Nephron (organoid): ENCODE measurements around the gene CCDC24.

ENCODE experiments used
- H3K27ac Mint-ChIP-seq, 3 experiments: 2 replicates each; pipeline ENCODE4 v1.8.0; 2020; ENCODE audit warnings: mixed read lengths in 3 of 3, mild to moderate bottlenecking in 2 of 3, moderate library complexity in 1 of 3
- H3K27me3 Mint-ChIP-seq: 2 replicates; pipeline ENCODE4 v1.8.0; 2021; ENCODE audit warnings: low read depth, mild to moderate bottlenecking, moderate library complexity, mixed read lengths
- H3K36me3 Mint-ChIP-seq: 2 replicates; pipeline ENCODE4 v1.8.0; 2020; ENCODE audit warnings: low read depth, mixed read lengths
- H3K4me1 Mint-ChIP-seq: 2 replicates; pipeline ENCODE4 v1.8.0; 2020; ENCODE audit warnings: mixed read lengths
- H3K4me3 Mint-ChIP-seq, 3 experiments: 2 replicates each; pipeline ENCODE4 v1.8.0; 2020; ENCODE audit warnings: mild to moderate bottlenecking in 3 of 3, mixed read lengths in 3 of 3, moderate library complexity in 2 of 3
- H3K9me3 Mint-ChIP-seq: 2 replicates; pipeline ENCODE4 v1.8.0; 2020; ENCODE audit warnings: mixed read lengths
- TF ChIP-seq, protein P1 (sequence below), 3 experiments: fragments of 200-600 bp; sonication (generic); IDR thresholded peaks; one replicate each; pipeline ENCODE4 v1.5.0; 2021; ENCODE audit warnings: antibody characterized with exemption in 3 of 3; ENCODE audit not compliant: unreplicated experiment in 3 of 3

Gene CCDC24

DNA sequence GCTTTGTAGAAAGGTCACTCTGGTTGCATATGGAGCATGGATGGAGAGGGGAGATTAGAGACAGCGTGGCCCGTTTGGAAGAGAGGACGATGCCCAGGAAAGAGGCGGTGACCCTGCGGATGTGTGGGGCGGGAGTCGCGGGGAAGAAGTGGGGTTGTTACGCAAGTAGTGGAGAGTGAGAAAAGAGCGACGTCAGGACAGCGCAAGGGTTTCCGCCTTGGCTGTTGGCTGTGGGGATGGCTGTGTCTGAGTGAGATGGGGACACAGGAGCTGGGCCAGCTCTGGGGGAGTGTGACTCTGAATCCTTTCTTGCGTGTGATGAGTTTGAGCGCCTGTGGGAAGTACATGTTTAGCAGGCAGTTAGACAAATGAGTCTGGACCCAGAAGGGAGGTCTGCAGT, 8.6 kb upstream of the CCDC24 start:
- Mint-ChIP-seq H3K9me3 (no peaks in the 10 kb centered on the region), H3K27ac (peak overlapping the region in 2 of 3 experiments; percentile 9 to 79), H3K27me3 (no peaks in the 10 kb centered on the region), H3K4me1 (peaks cover 38% of the 10 kb centered on the region), H3K4me3 (peak overlapping the region in 2 of 3 experiments; percentile 17 to 58), H3K36me3 (peaks cover 40% of the 10 kb centered on the region)
- TF ChIP-seq, protein P1, sequence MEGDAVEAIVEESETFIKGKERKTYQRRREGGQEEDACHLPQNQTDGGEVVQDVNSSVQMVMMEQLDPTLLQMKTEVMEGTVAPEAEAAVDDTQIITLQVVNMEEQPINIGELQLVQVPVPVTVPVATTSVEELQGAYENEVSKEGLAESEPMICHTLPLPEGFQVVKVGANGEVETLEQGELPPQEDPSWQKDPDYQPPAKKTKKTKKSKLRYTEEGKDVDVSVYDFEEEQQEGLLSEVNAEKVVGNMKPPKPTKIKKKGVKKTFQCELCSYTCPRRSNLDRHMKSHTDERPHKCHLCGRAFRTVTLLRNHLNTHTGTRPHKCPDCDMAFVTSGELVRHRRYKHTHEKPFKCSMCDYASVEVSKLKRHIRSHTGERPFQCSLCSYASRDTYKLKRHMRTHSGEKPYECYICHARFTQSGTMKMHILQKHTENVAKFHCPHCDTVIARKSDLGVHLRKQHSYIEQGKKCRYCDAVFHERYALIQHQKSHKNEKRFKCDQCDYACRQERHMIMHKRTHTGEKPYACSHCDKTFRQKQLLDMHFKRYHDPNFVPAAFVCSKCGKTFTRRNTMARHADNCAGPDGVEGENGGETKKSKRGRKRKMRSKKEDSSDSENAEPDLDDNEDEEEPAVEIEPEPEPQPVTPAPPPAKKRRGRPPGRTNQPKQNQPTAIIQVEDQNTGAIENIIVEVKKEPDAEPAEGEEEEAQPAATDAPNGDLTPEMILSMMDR (IDR thresholded peaks at IDR 0.05; ENCODE audit: unreplicated experiment in 3 of 3): no peak

DNA sequence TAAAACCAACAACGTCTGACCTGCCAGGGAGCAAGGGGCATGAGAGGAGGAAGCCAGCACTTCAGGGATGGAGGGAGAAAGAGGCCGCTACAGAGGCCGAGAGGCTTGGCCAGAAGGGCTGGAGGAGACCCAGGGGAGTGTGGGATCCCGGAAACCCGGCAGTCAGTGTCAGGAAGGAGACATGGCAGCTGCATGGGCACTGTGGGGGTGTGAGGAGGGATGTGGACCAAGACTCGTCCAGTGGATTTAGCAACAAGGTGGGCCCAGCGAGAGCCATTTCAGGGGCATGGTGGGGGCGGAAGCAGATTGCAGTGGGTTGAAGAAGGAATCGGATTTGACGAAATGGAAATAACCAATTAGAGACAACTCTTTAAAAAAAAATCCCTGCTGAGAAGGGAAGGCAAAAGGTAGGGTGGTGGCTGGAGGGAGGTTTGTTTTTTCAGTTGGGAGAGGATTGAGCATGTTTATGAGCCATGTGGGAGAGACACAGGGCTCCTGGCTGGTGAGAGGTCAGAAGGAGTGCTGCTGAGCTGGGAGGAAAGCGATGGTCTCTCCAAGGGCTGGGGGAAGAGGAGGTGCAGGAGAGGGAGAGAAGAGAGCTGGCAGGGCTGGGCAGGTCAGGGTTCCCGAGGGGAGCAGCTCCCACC, 8.0 kb upstream of the CCDC24 start:
- peaks cover 33% of the 10 kb centered on the region for H3K4me1 Mint-ChIP-seq
- no peaks in the 10 kb centered on the region for H3K27me3 Mint-ChIP-seq
- peaks cover 36% of the 10 kb centered on the region for H3K36me3 Mint-ChIP-seq
- TF ChIP-seq, protein P1 (IDR thresholded peaks at IDR 0.05; ENCODE audit: unreplicated experiment in 3 of 3): no peak
- peak overlapping the region; percentile 29 to 58 (median 37) for H3K4me3 Mint-ChIP-seq
- H3K9me3 Mint-ChIP-seq: no peaks in the 10 kb centered on the region
- peak overlapping the region in 2 of 3 experiments; percentile 9 to 79 for H3K27ac Mint-ChIP-seq

DNA sequence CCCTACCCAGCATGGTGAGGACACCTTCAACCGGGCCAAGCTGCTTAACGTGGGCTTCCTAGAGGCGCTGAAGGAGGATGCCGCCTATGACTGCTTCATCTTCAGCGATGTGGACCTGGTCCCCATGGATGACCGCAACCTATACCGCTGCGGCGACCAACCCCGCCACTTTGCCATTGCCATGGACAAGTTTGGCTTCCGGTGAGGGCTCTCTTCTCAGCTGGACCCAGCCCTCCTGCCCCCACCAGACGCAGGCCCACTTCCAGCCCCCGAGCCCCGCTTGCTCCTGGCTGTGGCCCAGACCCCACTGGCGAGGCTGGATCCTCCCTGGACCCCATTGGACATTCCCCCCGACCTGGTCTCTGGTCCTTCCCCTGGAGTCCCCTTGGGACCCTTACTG, 6.5 kb upstream of the CCDC24 start:
- Mint-ChIP-seq H3K27me3 (no peaks in the 10 kb centered on the region), H3K36me3 (peaks cover 34% of the 10 kb centered on the region), H3K9me3 (no peaks in the 10 kb centered on the region), H3K27ac (no peak overlapping the region), H3K4me3 (no peak overlapping the region), H3K4me1 (peaks cover 28% of the 10 kb centered on the region)
- TF ChIP-seq, protein P1 (IDR thresholded peaks at IDR 0.05; ENCODE audit: unreplicated experiment in 3 of 3): no peak

DNA sequence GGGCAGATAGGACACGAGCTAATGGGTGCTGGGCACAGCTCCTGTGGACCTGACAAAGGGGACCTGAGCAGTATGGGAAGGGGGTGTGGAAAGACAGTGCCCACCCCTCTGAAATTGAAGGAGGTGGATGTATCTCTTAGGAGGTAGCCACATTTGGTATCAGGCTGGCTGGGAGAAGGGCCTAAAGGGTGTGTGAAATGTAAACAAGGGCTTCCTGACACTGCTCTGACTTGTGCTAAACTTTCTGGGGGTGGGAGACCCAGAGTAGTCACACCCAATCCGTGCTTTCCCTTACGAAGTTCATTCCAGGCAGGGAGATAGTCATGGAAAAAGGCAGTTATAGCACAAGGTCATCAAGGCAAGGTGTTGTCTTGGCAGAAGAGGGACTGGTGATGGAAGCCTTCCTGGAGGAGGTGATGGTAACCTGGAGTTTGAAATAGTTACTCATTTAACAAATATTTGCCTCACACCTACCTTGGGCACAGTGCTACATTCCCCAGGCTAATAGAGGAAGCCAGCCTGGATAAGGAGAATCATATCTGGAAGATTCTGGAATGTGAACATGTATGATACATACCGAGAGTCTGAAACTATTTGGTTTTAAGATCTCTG, 5.3 kb upstream of the CCDC24 start:
- TF ChIP-seq, protein P1 (IDR thresholded peaks at IDR 0.05; ENCODE audit: unreplicated experiment in 3 of 3): no peak
- no peaks in the 10 kb centered on the region for H3K27me3 Mint-ChIP-seq
- H3K9me3 Mint-ChIP-seq: no peaks in the 10 kb centered on the region

DNA sequence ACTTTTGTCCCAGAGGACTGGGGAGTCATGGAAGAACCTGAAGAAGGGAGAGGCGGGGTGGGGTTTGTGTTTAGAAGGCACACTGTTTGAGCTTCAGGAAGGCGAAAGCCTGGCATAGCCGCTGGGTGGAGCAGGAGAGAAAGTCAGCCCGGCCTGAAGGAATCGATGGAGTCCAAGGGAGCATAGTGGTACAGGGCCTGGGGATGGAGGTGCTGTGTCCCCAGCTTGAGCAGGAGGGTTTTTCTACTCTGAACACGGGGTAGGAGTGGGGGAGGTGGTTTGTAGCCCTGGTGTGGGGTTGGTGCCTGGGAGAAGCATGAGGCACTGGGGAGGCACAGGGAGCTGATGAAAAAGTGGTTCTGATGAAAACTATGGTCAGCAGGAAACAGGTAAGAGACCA, 4.7 kb upstream of the CCDC24 start:
- Mint-ChIP-seq H3K4me3 (no peak overlapping the region), H3K27ac (peak overlapping the region in 1 of 3 experiments; percentile 98), H3K9me3 (no peaks in the 10 kb centered on the region), H3K4me1 (peaks cover 22% of the 10 kb centered on the region), H3K27me3 (no peaks in the 10 kb centered on the region), H3K36me3 (peaks cover 30% of the 10 kb centered on the region)
- TF ChIP-seq, protein P1 (IDR thresholded peaks at IDR 0.05; ENCODE audit: unreplicated experiment in 3 of 3): no peak

More for the DNA sequence above, 5.3 kb upstream of the CCDC24 start:
- Mint-ChIP-seq H3K27ac (peak overlapping the region in 1 of 3 experiments; percentile 98), H3K36me3 (peaks cover 30% of the 10 kb centered on the region), H3K4me1 (peaks cover 22% of the 10 kb centered on the region), H3K4me3 (no peak overlapping the region)
